ENCODE measurements around the gene CFAP54.

DNA sequence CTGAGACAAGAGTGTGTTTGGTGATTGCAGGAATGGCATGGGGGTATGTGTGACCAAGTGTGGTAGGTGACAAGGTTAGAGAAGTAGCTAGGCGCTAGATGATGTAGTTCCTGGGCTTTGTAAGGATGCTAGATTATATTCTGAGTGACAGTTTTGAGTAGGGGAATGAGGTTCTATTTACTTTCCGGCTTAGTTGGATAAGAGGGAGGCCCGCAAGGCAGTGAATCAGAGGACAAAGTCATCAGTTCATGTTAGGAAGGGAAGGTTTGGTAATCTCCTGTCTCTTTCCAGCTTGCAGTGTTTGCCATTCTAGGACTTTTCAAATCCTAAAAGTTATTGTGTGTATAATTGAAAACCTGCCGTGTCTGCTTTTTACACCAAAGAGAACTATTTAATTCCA lies 45.0 kb downstream of the CFAP54 start:
- TF ChIP-seq, protein P1, sequence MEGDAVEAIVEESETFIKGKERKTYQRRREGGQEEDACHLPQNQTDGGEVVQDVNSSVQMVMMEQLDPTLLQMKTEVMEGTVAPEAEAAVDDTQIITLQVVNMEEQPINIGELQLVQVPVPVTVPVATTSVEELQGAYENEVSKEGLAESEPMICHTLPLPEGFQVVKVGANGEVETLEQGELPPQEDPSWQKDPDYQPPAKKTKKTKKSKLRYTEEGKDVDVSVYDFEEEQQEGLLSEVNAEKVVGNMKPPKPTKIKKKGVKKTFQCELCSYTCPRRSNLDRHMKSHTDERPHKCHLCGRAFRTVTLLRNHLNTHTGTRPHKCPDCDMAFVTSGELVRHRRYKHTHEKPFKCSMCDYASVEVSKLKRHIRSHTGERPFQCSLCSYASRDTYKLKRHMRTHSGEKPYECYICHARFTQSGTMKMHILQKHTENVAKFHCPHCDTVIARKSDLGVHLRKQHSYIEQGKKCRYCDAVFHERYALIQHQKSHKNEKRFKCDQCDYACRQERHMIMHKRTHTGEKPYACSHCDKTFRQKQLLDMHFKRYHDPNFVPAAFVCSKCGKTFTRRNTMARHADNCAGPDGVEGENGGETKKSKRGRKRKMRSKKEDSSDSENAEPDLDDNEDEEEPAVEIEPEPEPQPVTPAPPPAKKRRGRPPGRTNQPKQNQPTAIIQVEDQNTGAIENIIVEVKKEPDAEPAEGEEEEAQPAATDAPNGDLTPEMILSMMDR (IDR thresholded peaks at IDR 0.05) = no peak
- no peak for TF ChIP-seq POLR2A (IDR thresholded peaks at IDR 0.05; ENCODE audit: low read length)
- no peak for TF ChIP-seq CEBPB (IDR thresholded peaks at IDR 0.05)
- TF ChIP-seq, protein P2, sequence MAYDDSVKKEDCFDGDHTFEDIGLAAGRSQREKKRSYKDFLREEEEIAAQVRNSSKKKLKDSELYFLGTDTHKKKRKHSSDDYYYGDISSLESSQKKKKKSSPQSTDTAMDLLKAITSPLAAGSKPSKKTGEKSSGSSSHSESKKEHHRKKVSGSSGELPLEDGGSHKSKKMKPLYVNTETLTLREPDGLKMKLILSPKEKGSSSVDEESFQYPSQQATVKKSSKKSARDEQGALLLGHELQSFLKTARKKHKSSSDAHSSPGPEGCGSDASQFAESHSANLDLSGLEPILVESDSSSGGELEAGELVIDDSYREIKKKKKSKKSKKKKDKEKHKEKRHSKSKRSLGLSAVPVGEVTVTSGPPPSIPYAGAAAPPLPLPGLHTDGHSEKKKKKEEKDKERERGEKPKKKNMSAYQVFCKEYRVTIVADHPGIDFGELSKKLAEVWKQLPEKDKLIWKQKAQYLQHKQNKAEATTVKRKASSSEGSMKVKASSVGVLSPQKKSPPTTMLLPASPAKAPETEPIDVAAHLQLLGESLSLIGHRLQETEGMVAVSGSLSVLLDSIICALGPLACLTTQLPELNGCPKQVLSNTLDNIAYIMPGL (CRISPR knock-in tag; IDR thresholded peaks at IDR 0.05; ENCODE audit: borderline replicate concordance) = no peak
- TF ChIP-seq MYC (IDR thresholded peaks at IDR 0.05; ENCODE audit: borderline replicate concordance, low read length) = no peak
- TF ChIP-seq HOXA7 (CRISPR knock-in tag; IDR thresholded peaks at IDR 0.05) = no peak
- no peak for TF ChIP-seq MAZ (IDR thresholded peaks at IDR 0.05; ENCODE audit: borderline replicate concordance, low read depth, low read length)
